Suprapubic skin (tissue), 4 donors: ENCODE data around the gene LSG1.

Source experiments
- EP300 ChIP-seq: sonication (generic); formaldehyde crosslinking; IDR thresholded peaks from one replicate; pipeline ENCODE4 v1.6.1; 2017; ENCODE audit warnings: antibody characterized with exemption
- POLR2A ChIP-seq, 2 donors: fragments of 450-650 bp; IDR thresholded peaks; one replicate each; pipeline ENCODE4 v1.6.1; 2017; ENCODE audit warnings: antibody characterized with exemption in 2 of 2, mild to moderate bottlenecking in 2 of 2, moderate library complexity in 2 of 2
- POLR2AphosphoS5 ChIP-seq, 3 donors: sonication (generic); formaldehyde crosslinking; IDR thresholded peaks; one replicate each; pipeline ENCODE4 v1.6.1; 2017; ENCODE audit warnings: antibody characterized with exemption in 3 of 3
- TF ChIP-seq, protein P1 (sequence below), 2 donors: fragments of 200-600 bp in 1 of 2; fragments of 450-650 bp in 1 of 2; sonication (generic) in 1 of 2; IDR thresholded peaks; one replicate each; pipeline ENCODE4 v1.5.1; 2016 to 2019; ENCODE audit warnings: antibody characterized with exemption in 2 of 2, mild to moderate bottlenecking in 1 of 2, moderate library complexity in 1 of 2

DNA sequence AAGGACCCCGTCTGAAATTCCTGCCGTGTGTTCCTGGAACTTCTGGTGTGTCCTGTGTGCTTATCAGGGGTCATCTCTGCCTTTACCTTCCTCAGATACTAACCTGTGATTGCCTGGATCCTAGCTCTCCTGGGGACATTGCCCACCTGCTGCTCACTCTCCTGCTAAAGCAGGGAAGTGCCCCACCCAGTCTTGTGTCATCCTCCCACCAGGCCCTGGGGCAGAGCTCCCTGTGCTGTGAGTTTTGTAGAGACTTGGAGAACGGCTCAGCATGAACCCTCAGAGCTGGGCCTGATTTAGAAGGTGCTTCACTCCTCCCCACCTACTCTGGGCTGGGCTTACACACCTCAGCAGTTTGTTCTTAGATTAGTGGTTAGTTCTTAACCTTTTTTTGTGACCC is 34.9 kb downstream of the LSG1 start:
- TF ChIP-seq, protein P1, sequence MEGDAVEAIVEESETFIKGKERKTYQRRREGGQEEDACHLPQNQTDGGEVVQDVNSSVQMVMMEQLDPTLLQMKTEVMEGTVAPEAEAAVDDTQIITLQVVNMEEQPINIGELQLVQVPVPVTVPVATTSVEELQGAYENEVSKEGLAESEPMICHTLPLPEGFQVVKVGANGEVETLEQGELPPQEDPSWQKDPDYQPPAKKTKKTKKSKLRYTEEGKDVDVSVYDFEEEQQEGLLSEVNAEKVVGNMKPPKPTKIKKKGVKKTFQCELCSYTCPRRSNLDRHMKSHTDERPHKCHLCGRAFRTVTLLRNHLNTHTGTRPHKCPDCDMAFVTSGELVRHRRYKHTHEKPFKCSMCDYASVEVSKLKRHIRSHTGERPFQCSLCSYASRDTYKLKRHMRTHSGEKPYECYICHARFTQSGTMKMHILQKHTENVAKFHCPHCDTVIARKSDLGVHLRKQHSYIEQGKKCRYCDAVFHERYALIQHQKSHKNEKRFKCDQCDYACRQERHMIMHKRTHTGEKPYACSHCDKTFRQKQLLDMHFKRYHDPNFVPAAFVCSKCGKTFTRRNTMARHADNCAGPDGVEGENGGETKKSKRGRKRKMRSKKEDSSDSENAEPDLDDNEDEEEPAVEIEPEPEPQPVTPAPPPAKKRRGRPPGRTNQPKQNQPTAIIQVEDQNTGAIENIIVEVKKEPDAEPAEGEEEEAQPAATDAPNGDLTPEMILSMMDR (IDR thresholded peaks at IDR 0.05) = no peak
- TF ChIP-seq POLR2AphosphoS5 (IDR thresholded peaks at IDR 0.05) (no peak), POLR2A (IDR thresholded peaks at IDR 0.05) (no peak), EP300 (no peak)
